ENCODE measurements around the gene MLF1.

Gene MLF1

GRCh38 chr3:158590223-158590622, 19.2 kb downstream of the MLF1 start:
- DNase-seq = no peak

DNA sequence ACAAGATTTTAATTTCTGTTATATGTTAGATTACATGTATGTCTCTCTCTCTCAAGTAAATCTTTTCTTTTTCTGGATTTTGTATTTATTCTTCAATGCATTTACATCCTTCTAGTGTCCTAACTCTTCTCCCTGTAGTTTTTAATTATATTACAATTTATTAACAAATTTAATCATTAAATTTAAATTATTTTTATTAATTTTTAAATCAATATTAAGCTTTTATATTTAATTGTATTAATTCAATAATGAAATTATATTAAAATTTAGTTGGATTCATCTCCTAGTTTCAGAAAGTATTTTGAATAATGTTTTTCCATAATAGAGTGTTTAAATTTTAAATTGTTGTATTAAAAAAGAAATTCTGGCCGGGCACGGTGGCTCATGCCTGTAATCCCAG, 29.8 kb downstream of the MLF1 start:
- no peak for DNase-seq

- no peak for DNase-seq
Observed at GRCh38 chr3:158602227-158602626, 31.2 kb downstream of the MLF1 start.

DNA sequence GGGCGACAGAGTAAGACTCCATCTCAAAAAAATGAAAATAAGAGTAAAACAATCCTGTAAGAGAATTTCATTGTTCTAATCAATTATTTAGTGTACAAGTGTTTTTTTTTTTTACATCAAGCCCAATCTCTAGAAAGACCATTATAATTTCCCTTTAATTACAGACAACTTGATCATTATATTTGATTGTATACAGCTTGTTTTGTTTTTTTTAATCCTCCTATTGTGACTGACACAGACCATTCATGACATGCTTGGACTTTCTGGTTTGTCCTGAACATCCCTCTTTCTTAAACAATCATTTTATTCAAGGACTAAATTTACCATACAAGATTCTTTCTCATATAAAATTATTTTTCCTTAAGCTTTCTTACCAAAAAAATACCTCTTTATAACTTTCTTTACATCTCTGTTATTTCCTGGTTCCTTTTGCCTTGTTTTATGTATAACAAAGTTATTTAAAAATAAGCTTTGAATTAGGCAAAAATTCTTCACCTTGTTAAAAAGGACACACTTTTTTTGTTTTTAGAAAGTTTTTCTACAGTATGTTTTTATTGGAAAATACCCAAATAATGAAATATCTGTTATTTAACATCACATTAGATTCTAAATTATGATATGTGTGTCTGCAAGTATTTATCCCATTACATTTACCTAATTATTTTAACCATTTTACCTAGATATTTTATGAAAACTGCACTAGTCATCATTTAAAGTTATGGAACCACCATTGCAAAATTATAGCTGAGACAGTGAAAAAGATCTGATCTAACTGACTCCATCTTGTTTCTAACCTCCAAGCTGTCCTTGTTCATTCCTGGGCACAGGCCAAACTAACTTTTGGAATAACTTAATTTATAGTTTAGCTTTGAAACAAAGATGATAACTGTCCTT, 47.2 kb downstream of the MLF1 start:
- no peak for DNase-seq

GRCh38 chr3:158625881-158626280, 54.9 kb downstream of the MLF1 start:
- no peak for DNase-seq

DNA sequence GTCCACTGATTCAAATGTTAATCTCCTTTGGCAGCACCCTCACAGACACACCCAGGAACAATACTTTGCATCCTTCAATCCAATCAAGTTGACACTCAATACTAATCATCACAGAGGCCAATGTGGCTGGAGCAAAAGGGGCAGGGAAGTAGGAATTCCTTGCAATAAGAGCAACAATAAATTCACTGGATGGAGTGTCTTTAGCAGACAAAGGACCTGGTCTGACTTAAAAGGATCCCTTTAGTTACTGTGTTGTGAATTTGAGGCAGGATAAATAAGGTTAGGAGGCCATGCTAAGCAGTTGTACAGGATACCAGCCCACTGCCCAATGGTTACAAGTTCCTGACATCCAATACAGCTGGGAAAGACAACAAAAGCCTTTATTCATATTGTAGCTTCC, 61.0 kb downstream of the MLF1 start:
- no peak for DNase-seq

DNA sequence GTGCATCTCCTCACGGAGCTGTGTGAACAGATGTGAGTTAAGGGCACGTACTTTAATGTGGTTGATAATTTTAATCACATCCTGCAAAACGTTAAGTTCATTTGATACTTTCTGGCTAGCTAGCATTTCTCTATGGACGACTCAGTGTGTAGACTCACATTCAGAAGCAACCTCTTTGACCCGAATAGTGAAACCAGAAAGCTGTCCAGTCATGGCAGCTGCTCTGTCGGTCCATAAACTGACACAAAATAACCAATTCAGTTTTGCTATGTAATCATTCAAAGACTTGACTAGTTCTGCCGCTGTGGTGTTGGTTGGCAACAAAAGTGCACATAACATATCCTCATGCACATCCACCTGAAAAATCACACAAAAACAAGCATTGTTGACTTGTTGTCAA, 69.7 kb downstream of the MLF1 start:
- DNase-seq = no peak

GRCh38 chr3:158642005-158642404, 71.0 kb downstream of the MLF1 start:
- DNase-seq = no peak

DNA sequence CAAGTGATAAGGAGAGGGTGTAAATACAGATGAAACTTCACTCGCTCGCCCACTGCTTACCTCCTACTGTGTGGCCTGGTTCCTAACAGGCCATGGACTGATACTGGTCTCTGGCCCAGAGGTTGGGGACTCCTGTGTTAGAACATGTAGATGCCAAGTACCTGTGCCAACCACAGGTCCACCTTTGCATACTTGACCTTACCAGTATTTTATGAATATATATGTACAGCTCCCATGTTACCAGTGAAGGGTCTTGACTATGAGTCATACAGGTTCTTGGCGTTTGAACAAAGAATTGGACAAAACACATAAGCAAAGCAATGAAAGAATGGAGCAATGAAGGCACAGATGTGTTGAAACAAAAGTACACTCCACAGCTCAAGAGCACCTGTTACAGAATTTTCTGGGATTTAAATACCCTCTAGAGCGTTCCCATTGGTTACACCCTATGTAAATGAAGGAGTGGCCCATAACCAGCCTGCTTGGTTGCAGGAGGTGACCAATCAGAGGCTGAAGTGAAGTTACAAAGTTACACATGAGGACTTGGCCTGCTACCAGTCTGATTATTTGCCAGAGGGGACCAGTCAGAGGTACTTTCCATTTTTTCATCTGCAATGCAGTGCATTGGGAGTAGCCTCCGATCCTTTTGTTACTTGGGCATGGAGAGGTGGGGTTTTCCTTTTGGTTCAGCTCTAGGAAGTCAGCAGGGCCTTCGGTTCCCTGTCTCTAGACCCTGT, 71.6 kb downstream of the MLF1 start:
- DNase-seq = no peak

DNA sequence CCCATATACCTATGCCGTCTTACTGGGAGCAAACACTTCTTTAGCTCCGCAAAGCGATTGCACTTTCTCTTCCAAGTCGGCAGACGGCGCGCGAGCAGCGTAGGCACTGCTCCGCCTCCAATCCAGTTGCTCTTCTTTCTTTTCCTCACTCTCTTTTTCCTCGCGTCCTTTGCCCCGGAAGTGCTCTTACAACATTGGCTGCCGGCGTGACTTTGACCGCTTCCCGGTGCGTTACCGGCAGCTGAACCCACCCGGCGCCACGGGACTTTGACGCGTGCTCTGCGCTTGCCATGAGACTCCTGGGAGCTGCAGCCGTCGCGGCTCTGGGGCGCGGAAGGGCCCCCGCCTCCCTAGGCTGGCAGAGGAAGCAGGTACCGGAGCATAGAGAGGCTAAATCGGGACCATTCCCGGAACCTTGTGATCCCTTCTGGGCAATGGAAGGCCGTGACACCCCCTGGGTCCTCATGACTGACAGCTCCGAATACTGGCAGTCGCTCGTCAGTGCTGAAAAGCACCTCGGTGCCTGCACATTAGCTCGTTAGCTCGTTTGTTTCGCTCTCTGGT, 73.4 kb downstream of the MLF1 start, which contains the start of gene GFM1:
Gene GFM1 (plus strand): TSS at position 183 of the 564 bp plus-strand sequence. CDS start 108 bp downstream, at position 291.
- peak; percentile 93 for DNase-seq

DNA sequence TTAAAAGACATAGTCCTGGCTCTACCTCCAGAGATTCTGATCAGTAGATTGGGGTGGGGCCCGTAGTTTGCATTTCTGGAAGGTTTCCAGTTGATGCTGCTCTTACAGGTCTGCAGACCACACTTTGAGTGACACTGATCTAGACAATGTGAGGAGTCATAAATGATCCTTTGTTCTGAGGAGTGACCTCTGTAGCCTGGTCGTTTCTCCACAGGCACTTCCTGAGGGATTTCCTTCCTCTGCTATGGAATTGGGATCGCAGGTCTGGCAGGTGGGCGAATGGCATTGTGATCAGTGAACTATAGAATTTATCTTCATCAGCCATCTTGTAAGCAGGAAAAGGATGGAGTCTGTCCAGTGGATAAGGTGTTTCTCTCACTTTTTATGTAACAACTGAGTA, 78.8 kb downstream of the MLF1 start:
- no peak for DNase-seq

GRCh38 chr3:158651192-158651591, 80.2 kb downstream of the MLF1 start:
- no peak for DNase-seq

GRCh38 chr3:158652463-158652862, 81.5 kb downstream of the MLF1 start:
- no peak for DNase-seq

Data from left hindlimb (tissue), 1 donor.